HepG2 (cell line): ENCODE measurements around the gene BOLA2B. TPM values are rescaled to one million over a fixed set of nuclear protein-coding genes. Genes with fewer than 3 reads are reported as not detected.

Experiments used
- AGO1 ChIP-seq: fragments of 200-400 bp; formaldehyde crosslinking; IDR thresholded peaks from 2 replicates; pipeline ENCODE4 v1.6.1; 2017; ENCODE audit warnings: mild to moderate bottlenecking, low read depth, low read length, moderate library complexity; ENCODE audit not compliant: poor library complexity, severe bottlenecking
- ATF4 ChIP-seq, 2 experiments: fragments of 450-650 bp in 1 of 2; sonication (generic) in 1 of 2; formaldehyde crosslinking; IDR thresholded peaks; 2 replicates each; pipeline versions ENCODE4 v1.5.0 to v1.8.0; 2020 to 2022; ENCODE audit warnings: mild to moderate bottlenecking in 1 of 2, missing genetic modification reagents in 1 of 2
- CC2D1A ChIP-seq: sonication (generic); formaldehyde crosslinking; IDR thresholded peaks from 2 replicates; pipeline ENCODE4 v1.8.1; 2023; ENCODE audit warnings: mild to moderate bottlenecking, missing genetic modification reagents
- DMAP1 ChIP-seq: IDR thresholded peaks from 2 replicates; pipeline ENCODE4 v1.6.1; 2016
- KLF6 ChIP-seq: IDR thresholded peaks from 2 replicates; pipeline ENCODE4 v1.8.0; 2016; ENCODE audit warnings: missing biosample characterization, missing genetic modification reagents
- MAZ ChIP-seq, 2 experiments: sonication (generic) in 1 of 2; formaldehyde crosslinking in 1 of 2; IDR thresholded peaks; 2 replicates each; pipeline versions ENCODE4 v1.5.0 to v1.6.1; 2012 to 2020; ENCODE audit warnings: low read depth in 2 of 2, mild to moderate bottlenecking in 2 of 2, borderline replicate concordance in 1 of 2, improper control_type of control experiment in 1 of 2, low read length in 1 of 2, missing genetic modification reagents in 1 of 2, moderate library complexity in 1 of 2
- PHF20 ChIP-seq: sonication (generic); formaldehyde crosslinking; IDR thresholded peaks from 2 replicates; pipeline ENCODE4 v1.5.0; 2020; ENCODE audit warnings: mild to moderate bottlenecking, missing genetic modification reagents
- PHF21A ChIP-seq: sonication (generic); formaldehyde crosslinking; IDR thresholded peaks from 2 replicates; pipeline ENCODE4 v1.5.0; 2020; ENCODE audit warnings: mild to moderate bottlenecking, missing genetic modification reagents
- SIN3A ChIP-seq: IDR thresholded peaks from 2 replicates; pipeline ENCODE4 v1.6.1; 2011; ENCODE audit warnings: low read depth, mild to moderate bottlenecking, control low read depth, low read length, borderline replicate concordance
- SP1 ChIP-seq, 2 experiments: fragments of 450-650 bp in 1 of 2; sonication (generic) in 1 of 2; formaldehyde crosslinking in 1 of 2; IDR thresholded peaks; 2 replicates each; pipeline versions ENCODE4 v1.4.0 to v1.6.1; 2016 to 2020; ENCODE audit warnings: missing genetic modification reagents in 1 of 2
- SRSF4 ChIP-seq: fragments of 200-400 bp; formaldehyde crosslinking; IDR thresholded peaks from one replicate; pipeline ENCODE4 v1.6.1; 2018; ENCODE audit warnings: mild to moderate bottlenecking, low read depth, low read length, moderate library complexity; ENCODE audit not compliant: poor library complexity, severe bottlenecking
- UBTF ChIP-seq: sonication (generic); formaldehyde crosslinking; IDR thresholded peaks from 2 replicates; pipeline ENCODE4 v1.4.0; 2020; ENCODE audit warnings: mild to moderate bottlenecking, missing genetic modification reagents
- ZGPAT ChIP-seq: IDR thresholded peaks from 2 replicates; pipeline ENCODE4 v1.6.1; 2016; ENCODE audit warnings: mild to moderate bottlenecking
- ZNF530 ChIP-seq: sonication (generic); formaldehyde crosslinking; IDR thresholded peaks from 2 replicates; pipeline ENCODE4 v1.5.0; 2020; ENCODE audit warnings: low read depth, mild to moderate bottlenecking, missing genetic modification reagents
- ZNF543 ChIP-seq: sonication (generic); formaldehyde crosslinking; IDR thresholded peaks from 2 replicates; pipeline ENCODE4 v1.4.0; 2020; ENCODE audit warnings: mild to moderate bottlenecking, missing genetic modification reagents
- ZNF747 ChIP-seq: sonication (generic); formaldehyde crosslinking; IDR thresholded peaks from 2 replicates; pipeline ENCODE4 v1.8.1; 2023; ENCODE audit warnings: missing genetic modification reagents, mild to moderate bottlenecking, borderline replicate concordance
- ZNF800 ChIP-seq: sonication (generic); formaldehyde crosslinking; IDR thresholded peaks from 2 replicates; pipeline ENCODE4 v1.4.0; 2020; ENCODE audit warnings: missing genetic modification reagents
- ZSCAN20 ChIP-seq: sonication (generic); formaldehyde crosslinking; IDR thresholded peaks from 2 replicates; pipeline ENCODE4 v1.4.0; 2020; ENCODE audit warnings: missing genetic modification reagents, mild to moderate bottlenecking, borderline replicate concordance
- polyA plus RNA-seq, 8 experiments: library from polyadenylated mRNA; depleted of rRNA in 3 of 8; stranded (reverse) in 7 of 8; unstranded in 1 of 8; fragments of >200 nt; fragmentation: Illumina TruSeq in 4 of 8; extraction: Trizol in 4 of 8; gene quantifications; 2 replicates each; pipeline versions ENCODE4 v1.2.1 to v1.2.3, GENCODE V29; 2011 to 2016; ENCODE audit warnings: low read depth in 4 of 8, missing spikeins in 1 of 8, mixed read lengths in 1 of 8; ENCODE audit not compliant: insufficient read depth in 1 of 8
- total RNA-seq, 5 experiments: library from RNA; depleted of rRNA; stranded (reverse); fragments of >200 nt; fragmentation: Illumina TruSeq; extraction: Trizol; gene quantifications; 2 replicates each; pipeline ENCODE4 v1.2.3, GENCODE V29; 2016; ENCODE audit warnings: low read depth in 1 of 5

BOLA2B gene
- total and polyA plus RNA-seq, 2 of the 13 experiments (the other 11 are each of a cell fraction or from before 2014, with no cell fraction given): 63.8 to 295 TPM

- peak; percentile 61; the same call in 1 of the 2 replicates for TF ChIP-seq ZGPAT (CRISPR knock-in tag)
- TF ChIP-seq PHF20: peak; percentile 54
- TF ChIP-seq ZSCAN20 (CRISPR knock-in tag): peak; percentile 82; the same call in 1 of the 2 replicates
- no peak for TF ChIP-seq SP1 (IDR thresholded peaks at IDR 0.05)
- peak; percentile 65 for TF ChIP-seq SP1 (CRISPR knock-in tag; IDR thresholded peaks at IDR 0.05)
- no peak for TF ChIP-seq CC2D1A (CRISPR knock-in tag)
- peak; percentile 51; the same call in 1 of the 2 replicates for TF ChIP-seq DMAP1 (CRISPR knock-in tag)
- no peak for TF ChIP-seq SRSF4
- peak; percentile 51; the same call in 1 of the 2 replicates for TF ChIP-seq ZNF530 (CRISPR knock-in tag)
- TF ChIP-seq AGO1: peak; percentile 15
- TF ChIP-seq ZNF747: 0 out of 2 replicates have a peak, but pooled peaks have one; percentile 53
- TF ChIP-seq SIN3A: 0 out of 2 replicates have a peak, but pooled peaks have one; percentile 23
- no peak for TF ChIP-seq MAZ (IDR thresholded peaks at IDR 0.05; ENCODE audit: borderline replicate concordance, low read depth, low read length)
- peak; percentile 60 for TF ChIP-seq MAZ (CRISPR knock-in tag; IDR thresholded peaks at IDR 0.05; ENCODE audit: low read depth)
- no peak for TF ChIP-seq ATF4 (CRISPR knock-in tag; IDR thresholded peaks at IDR 0.05)
- TF ChIP-seq KLF6 (CRISPR knock-in tag): no peak
- TF ChIP-seq PHF21A (CRISPR knock-in tag): peak; percentile 41; the same call in 1 of the 2 replicates
- TF ChIP-seq ZNF543 (CRISPR knock-in tag): no peak
- TF ChIP-seq UBTF (CRISPR knock-in tag): no peak; the same call in 1 of the 2 replicates
- peak; percentile 41; the same call in 1 of the 2 replicates for TF ChIP-seq ZNF800 (CRISPR knock-in tag)
Measured at GRCh38 chr16:30183233-30184095, 10.0 kb downstream of the BOLA2B start, which contains the start of gene CORO1A (continued).
